HG03575 (cell line): ENCODE measurements around the gene GAS2.

Experiments used
- ATAC-seq: cut with Tn5 transposase; IDR thresholded peaks from one replicate; pipeline ENCODE4 v1.9.1; 2021; ENCODE audit not compliant: unreplicated experiment, insufficient number of reproducible peaks, low FRiP score; ENCODE audit errors: extremely low read depth

The GAS2 gene

DNA sequence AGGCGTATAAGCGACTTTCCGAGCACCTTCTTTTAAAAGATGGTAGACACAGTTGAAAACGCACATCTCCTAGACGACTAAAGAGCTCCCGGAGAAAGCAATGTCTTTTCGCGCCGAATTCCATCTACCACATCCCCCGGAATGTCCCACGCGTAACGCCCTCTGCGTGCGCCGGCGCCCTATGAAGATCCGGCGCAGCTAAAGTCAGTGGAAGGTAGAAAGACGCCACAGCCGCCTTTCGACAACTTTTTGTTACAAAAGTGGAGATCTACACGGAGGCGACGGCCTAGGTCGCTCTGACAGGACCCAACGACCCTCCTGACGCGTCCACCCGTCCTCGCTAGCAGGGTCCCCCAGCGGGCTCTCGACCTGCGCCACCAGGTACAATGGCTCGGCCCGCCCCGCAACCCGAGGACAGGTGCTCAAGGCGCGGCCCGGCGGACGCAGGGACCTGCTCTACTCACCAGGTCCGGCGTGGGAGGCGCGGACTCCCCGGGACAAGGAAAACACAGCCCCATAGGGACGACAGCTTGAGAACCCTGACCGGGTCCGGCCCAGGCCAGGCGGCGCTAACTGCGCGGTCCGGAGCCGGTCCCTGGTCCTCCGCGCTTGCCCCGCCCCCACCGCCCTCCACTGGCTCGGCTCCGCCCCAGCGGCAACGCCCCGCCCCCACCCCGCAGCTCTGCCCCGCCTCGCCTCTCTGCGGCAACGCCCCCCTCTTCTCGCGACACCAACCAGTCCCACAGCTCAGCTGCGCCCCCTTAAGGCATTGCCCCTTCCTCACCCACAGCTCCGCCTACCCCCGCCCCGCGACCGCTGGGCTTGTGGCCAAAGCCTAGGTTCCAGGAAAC, 163.0 kb downstream of the GAS2 start, which contains the start of gene SVIP:
Gene SVIP, minus strand, starts transcription at position 571 of the 851 bp plus-strand sequence. Its CDS starts 53 bp downstream, at position 518.
- peak; percentile 91 for ATAC-seq

- no peak for ATAC-seq
These were observed 163.6 kb downstream of the GAS2 start for GRCh38 chr11:22830082-22830414.

DNA sequence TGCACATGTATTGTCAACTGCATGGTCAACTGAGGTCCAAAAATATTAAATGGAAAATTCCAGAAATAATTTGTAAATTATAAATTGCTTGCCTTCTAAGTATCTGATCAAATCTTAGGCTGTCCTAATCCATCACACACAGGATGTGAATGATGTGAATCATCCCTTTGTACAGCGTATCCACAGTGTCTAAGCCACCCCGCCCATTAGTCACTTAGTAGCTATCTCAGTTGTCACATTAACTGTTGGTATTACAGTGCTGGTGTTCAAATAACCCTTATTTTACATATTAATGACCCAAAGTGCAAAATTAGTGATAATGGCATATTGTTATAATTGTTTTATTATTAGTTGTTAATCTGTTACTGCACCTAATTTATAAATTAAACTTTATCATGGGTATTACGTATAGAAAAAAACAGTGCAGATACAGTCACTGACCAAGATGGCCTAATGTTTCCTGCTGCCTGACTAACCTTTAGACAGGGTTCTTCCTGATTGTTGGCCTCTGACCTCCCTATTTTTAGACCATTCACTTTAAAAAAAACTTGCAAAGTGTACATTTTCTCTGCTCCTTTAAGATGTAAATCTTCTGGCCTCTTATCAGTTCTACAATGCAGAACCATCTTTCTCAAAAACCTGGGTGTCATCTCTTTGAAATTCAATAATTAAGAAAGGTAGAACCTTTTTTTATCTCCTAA, 166.1 kb downstream of the GAS2 start:
- ATAC-seq: no peak

DNA sequence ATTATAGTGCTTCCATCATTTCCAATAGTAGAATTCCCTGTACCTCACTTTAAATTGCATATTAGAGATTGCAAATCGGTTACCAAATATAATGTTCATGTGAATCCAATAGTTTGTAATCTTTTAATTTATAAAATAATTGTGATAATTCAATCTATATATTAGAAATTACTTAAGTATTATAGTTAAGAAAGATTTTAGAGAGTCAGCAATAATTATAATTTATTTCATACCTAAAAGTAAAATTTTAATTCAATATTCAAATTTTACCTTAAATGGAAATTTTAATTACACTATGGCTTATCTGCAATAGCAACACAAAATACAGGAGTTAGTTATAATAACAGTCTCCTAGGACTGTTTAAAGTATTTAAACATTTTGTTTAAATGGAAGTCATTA, 180.3 kb downstream of the GAS2 start:
- ATAC-seq: no peak

DNA sequence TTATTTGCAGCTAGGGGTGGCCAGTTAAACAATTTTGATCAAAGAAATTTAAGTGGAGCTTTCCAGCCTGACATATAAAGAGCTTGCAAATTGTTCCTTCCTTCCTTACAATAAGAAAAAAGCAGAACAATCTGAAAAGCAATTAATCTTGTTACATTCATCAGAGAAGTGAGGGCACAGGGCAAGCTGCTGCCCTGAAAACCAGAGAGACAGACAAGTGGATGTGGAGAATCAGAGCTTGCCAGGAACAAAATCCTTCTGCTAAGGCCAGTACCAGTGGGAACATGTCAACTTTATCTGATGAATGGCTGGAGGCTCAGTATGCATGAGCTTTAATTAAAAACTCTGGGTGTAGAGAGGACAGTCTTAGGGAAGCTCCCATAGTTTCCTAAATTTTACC, 185.1 kb downstream of the GAS2 start:
- ATAC-seq: no peak

DNA sequence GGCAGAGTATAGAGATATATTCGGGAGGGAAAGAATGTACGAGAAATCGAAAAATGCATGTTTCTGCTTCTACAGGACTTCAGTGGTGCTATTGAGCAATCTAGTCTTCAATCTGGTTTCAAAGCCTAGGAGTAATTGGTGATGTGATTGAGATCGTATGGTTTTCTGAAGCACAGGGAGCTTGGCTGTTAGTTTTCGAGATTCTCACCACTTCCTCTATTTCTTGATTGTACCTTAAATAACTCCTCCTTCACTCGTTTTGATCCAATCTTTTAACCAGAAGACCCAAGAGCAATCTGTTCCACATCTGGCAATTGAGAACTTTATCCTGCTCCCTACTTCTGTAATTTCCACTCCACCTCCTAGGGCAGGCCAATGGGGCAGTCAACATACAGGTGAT, 193.3 kb downstream of the GAS2 start:
- ATAC-seq: no peak

- no peak for ATAC-seq
These were observed 193.8 kb downstream of the GAS2 start, which contains the start of gene CCDC179 for GRCh38 chr11:22860241-22860640. Gene CCDC179 (minus strand): TSS chr11:22860474. CDS start chr11:22860421, 53 bp downstream.
